ENCODE measurements around the gene LRP5. TPM values are rescaled to one million over a fixed set of nuclear protein-coding genes. Genes with fewer than 3 reads are reported as not detected.
"Not testable (repeated sequence)": the region's sequence is repeated elsewhere in the genome, so short reads cannot be mapped to it uniquely, and the experiment has no call there.

Gene LRP5
- total RNA-seq, 1 donor from 2014 or later = 44.3 TPM

DNA sequence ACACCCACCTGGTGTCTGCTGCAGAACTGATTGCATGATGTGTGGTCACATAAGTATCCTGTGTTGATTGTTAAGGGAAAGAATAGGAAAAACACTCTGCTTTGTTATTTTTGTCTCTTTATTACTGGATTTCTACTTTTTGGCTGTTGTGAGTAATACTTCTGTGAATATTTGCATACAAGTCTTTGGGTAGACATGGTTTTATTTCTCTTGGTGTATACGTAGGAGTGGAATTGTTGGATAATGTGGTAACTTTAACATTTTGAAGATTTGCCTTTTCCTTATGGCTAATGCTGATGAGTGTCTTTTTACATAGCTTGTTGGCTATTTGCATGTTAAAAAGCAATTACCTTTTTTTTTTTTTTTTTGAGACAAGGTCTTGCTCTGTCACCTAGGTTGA lies 161.3 kb downstream of the LRP5 start:
- Mint-ChIP-seq H3K4me1 (peaks cover 34% of the 10 kb centered on the region), H3K9me3 (peaks cover 15% of the 10 kb centered on the region), H3K27me3 (ENCODE audit: low read depth) (no peaks in the 10 kb centered on the region), H3K4me3 (no peak overlapping the region), H3K36me3 (ENCODE audit: low read depth) (peaks cover 52% of the 10 kb centered on the region), H3K27ac (ENCODE audit: unreplicated experiment) (no peak overlapping the region)
- no peak for DNase-seq (ENCODE audit: low read depth, low spot score)
- TF ChIP-seq, protein P1, sequence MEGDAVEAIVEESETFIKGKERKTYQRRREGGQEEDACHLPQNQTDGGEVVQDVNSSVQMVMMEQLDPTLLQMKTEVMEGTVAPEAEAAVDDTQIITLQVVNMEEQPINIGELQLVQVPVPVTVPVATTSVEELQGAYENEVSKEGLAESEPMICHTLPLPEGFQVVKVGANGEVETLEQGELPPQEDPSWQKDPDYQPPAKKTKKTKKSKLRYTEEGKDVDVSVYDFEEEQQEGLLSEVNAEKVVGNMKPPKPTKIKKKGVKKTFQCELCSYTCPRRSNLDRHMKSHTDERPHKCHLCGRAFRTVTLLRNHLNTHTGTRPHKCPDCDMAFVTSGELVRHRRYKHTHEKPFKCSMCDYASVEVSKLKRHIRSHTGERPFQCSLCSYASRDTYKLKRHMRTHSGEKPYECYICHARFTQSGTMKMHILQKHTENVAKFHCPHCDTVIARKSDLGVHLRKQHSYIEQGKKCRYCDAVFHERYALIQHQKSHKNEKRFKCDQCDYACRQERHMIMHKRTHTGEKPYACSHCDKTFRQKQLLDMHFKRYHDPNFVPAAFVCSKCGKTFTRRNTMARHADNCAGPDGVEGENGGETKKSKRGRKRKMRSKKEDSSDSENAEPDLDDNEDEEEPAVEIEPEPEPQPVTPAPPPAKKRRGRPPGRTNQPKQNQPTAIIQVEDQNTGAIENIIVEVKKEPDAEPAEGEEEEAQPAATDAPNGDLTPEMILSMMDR (conservative IDR thresholded peaks at IDR 0.05) = no peak

DNA sequence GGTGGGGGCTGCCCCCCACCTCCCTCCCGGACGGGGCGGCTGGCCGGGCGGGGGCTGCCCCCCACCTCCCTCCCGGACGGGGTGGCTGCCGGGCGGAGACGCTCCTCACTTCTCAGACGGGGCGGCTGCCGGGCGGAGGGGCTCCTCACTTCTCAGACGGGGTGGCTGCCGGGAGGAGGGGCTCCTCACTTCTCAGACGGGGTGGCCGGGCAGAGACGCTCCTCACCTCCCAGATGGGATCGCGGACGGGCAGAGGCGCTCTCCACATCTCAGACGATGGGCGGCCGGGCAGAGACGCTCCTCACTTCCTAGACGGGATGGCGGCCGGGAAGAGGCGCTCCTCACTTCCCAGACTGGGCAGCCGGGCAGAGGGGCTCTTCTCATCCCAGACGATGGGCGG lies 163.2 kb downstream of the LRP5 start:
- H3K4me1 Mint-ChIP-seq = peaks cover 15% of the 10 kb centered on the region
- peaks cover 15% of the 10 kb centered on the region for H3K9me3 Mint-ChIP-seq

GRCh38 chr11:68479390-68479789 lies 167.0 kb downstream of the LRP5 start:
- TF ChIP-seq, protein P1 (conservative IDR thresholded peaks at IDR 0.05) = no peak
- Mint-ChIP-seq H3K9me3 (peaks cover 13% of the 10 kb centered on the region), H3K36me3 (ENCODE audit: low read depth) (peaks cover 39% of the 10 kb centered on the region), H3K4me1 (peaks cover 4% of the 10 kb centered on the region), H3K4me3 (no peak overlapping the region), H3K27ac (ENCODE audit: unreplicated experiment) (no peak overlapping the region), H3K27me3 (ENCODE audit: low read depth) (no peaks in the 10 kb centered on the region)
- DNase-seq (ENCODE audit: low read depth, low spot score) = no peak

More for the DNA sequence above, 163.2 kb downstream of the LRP5 start:
- H3K27me3 Mint-ChIP-seq (ENCODE audit: low read depth); DNase-seq (ENCODE audit: low read depth, low spot score); H3K27ac Mint-ChIP-seq (ENCODE audit: unreplicated experiment); H3K4me3 Mint-ChIP-seq: not testable (repeated sequence)
- peaks cover 60% of the 10 kb centered on the region for H3K36me3 Mint-ChIP-seq (ENCODE audit: low read depth)

GRCh38 chr11:68480193-68480592 lies 167.8 kb downstream of the LRP5 start:
- DNase-seq (ENCODE audit: low read depth, low spot score) = no peak
- no peaks in the 10 kb centered on the region for H3K27me3 Mint-ChIP-seq (ENCODE audit: low read depth)
- H3K4me1 Mint-ChIP-seq = no peaks in the 10 kb centered on the region
- H3K4me3 Mint-ChIP-seq = no peak overlapping the region
- peaks cover 36% of the 10 kb centered on the region for H3K36me3 Mint-ChIP-seq (ENCODE audit: low read depth)
- H3K27ac Mint-ChIP-seq (ENCODE audit: unreplicated experiment) = no peak overlapping the region
- TF ChIP-seq, protein P1 (conservative IDR thresholded peaks at IDR 0.05) = no peak
- H3K9me3 Mint-ChIP-seq = peaks cover 11% of the 10 kb centered on the region

DNA sequence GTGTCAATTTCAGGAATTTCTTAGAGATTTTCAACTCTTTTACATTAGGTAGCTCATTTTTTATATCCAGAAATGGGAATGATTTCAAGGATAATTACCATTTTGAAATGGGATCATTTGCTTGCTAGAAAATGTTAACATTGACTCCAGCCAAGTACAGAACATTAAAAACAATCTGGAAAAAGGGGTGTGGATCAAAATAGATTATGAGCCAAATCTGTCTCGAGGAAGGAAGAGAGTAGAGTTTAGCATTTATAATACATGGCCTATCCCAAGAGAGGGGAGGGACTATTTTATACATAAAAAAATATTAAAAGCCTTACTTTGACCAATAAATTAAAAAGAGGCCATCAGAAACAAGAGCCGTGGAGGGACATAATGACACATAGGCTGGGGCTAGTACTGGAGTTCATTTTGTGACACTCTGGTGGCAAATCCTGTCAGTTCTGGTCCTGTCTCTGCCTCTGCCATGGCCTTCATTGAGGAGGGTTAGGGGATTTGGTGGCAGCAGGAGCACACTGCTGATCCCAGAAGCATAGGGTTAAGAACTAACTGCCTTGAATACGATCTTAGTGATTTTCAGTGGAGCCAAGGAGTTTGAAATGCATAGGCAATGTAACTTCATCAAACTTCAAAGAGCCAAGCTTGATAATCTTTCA lies 168.6 kb downstream of the LRP5 start:
- Mint-ChIP-seq H3K9me3 (peaks cover 14% of the 10 kb centered on the region), H3K36me3 (ENCODE audit: low read depth) (peaks cover 35% of the 10 kb centered on the region), H3K4me1 (no peaks in the 10 kb centered on the region), H3K27me3 (ENCODE audit: low read depth) (no peaks in the 10 kb centered on the region), H3K27ac (ENCODE audit: unreplicated experiment) (no peak overlapping the region), H3K4me3 (no peak overlapping the region)
- DNase-seq (ENCODE audit: low read depth, low spot score) = no peak
- TF ChIP-seq, protein P1 (conservative IDR thresholded peaks at IDR 0.05) = no peak

DNA sequence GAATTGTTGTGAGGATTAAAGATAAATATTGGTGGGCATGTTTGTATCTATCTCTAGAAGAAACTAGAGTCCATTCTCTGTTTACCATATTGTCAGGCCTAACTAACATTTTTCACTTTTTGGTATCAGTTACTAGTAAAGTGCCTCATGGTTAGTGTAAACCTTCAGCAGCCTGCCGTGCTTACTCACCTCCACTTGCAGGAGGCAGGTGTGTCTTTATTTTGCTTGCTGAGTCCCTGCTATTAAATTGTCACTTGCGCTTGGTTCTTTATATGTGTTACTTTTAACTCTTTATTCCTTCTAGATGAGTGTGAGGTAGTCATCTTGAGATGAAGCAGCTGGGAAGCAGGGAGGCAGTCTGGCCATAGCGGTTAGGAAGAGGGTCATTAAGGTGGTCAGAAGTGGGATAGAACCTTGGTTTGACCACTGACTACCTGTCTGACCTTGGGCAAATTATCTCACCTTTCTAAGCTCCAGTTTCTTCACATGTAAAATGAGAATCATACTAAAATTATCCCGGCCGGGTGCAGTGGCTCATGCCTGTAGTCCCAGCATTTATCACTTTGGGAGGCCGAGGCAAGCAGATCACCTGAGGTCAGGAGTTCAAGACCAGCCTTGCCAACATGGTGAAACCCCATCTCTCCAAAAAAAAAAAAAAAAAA lies 169.3 kb downstream of the LRP5 start:
- Mint-ChIP-seq H3K36me3 (ENCODE audit: low read depth) (peaks cover 38% of the 10 kb centered on the region), H3K27ac (ENCODE audit: unreplicated experiment) (no peak overlapping the region), H3K9me3 (peaks cover 14% of the 10 kb centered on the region), H3K4me3 (no peak overlapping the region), H3K4me1 (no peaks in the 10 kb centered on the region), H3K27me3 (ENCODE audit: low read depth) (no peaks in the 10 kb centered on the region)
- TF ChIP-seq, protein P1 (conservative IDR thresholded peaks at IDR 0.05) = no peak
- no peak for DNase-seq (ENCODE audit: low read depth, low spot score)
